NCI-H2029 treated with DMSO at 0.1 percent for 48 hours (cell line): ENCODE measurements around the gene HTT.
A peak's percentile ranks its signal among the peaks of the same experiment; 100 is the strongest.
"Not testable (repeated sequence)": the region's sequence is repeated elsewhere in the genome, so short reads cannot be mapped to it uniquely, and the experiment has no call there.

ENCODE experiments used
- DNase-seq: peaks from one replicate; lab custom pipeline; 2025; lab: John Stamatoyannopoulos, UW

The HTT gene

DNA sequence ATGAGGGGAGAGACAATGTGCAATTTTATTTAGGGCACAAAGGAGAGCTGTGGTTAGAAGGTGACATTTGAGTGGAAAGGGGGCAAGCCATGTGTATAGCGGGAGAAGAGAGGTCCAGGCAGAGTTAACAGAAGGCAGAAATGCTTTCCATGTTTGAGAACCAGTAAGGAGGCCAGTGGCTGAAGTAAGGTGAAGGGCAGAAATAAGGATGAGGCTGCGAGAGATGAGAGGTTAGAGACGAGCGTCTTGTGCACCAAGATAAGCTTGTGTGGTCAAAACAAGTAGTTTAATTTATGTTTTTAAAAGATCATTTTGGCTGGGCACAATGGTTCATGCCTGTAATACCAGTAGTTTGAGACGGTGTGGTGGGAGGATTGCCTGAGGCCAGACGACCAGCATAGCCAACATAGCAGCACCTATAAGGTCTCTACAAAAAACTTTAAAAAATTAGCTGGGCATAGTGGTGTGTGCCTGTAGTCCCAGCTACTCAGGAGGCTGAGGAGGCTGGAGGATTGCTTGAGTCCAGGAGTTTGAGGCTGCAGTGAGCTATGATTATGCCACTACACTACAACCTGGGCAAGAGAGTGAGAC, 8.5 kb downstream of the HTT start:
- DNase-seq, result no peak

DNA sequence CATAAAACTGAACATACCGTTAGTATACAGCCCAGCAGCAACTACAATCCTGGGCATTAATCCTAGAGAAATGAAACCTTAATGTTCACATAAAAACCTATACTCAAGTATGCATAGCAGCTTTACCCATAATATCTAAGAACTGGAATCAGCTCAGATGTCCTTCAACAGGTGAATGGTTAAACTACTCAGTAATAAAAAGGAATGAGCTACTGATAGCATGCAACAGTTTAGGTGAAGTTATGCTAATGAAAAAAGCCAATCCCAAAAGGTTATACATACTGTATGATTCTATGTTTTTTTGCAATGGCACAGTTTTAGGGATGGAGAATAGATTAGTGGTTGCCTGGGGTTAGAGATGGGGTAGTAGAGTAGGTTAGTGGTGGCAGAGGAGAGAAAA, 9.3 kb downstream of the HTT start:
- DNase-seq, result no peak

DNA sequence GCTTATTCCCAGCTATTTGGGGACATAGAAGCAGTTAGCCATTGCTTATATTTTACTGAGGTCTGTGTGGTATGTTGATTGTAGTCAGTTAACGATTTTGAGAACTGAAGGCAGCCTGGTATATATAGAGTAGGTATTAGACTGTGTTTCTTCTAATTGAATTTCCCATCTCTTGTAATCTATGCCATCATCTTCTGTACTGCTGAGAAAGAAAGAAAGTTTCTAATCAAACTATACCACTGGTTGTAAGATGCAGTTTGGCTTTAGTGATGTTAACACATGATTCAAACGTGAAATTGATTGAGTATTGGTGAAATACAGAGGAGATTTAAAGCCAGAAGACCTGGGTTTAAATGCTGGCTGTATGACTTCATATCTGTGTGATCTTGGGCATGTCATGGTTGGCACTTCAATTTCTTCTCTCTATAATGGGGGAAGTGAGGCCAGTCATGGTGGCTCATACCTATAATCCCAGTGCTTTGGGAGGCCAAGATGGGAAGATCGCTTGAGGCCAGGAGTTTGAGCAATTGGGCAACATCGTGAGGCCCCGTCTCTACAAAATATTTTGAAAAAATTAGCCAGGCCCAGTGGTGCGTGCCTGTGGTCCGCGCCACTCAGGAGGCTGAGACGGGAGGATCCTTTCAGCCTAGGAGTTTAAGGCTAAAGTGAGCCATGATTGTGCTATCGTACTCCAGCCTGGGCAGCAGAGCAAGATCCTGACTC, 11.6 kb downstream of the HTT start:
- no peak for DNase-seq

DNA sequence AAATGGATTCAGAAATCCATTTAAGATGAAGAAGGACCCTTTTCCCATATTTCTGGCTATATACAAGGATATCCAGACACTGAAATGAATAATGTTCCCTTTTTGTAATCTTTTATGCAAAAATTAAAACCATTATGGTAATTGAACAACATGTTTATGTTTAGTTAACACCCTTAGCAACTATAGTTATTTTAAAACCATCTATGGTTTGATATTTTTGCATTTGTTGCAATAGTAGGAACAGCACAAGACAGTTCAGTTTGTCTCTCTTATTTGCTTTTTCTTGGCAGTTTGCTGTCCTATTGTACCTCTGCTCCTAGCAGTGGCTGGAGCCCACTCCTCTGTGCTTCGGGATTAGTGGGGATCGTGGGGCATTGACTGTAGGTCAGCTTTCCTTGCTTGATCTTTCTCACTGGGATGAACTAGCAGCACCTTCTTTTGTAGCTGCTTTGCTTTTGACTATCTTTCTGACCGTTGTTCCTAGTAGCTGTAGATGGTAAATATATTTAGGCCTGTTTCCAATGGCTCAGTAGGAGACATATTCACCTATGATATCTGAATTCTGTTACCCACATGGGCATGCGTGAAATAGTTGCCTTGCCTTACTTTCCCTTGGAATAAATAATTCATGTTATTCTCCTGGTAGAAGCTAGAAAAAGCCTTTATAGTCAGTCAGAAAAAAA, 12.8 kb downstream of the HTT start:
- no peak for DNase-seq

DNA sequence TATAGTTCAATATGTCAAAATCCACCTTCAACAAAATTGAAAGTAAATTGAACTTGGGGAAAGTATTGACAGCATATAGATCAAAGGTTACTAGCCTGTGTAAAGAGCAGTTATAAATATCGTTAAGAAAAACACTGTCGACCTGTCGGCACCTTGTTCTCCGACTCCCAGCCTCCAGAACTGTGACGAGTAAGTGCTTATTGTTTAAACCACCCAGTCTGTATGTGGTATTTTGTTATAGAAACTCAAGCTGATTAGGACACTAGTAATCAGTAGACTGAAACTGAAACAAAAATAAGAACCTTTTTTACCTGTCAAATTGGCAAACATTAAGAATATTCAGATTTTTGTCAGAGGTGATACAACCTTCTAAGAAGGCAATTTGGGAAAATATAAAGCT, 17.0 kb downstream of the HTT start:
- no peak for DNase-seq

DNA sequence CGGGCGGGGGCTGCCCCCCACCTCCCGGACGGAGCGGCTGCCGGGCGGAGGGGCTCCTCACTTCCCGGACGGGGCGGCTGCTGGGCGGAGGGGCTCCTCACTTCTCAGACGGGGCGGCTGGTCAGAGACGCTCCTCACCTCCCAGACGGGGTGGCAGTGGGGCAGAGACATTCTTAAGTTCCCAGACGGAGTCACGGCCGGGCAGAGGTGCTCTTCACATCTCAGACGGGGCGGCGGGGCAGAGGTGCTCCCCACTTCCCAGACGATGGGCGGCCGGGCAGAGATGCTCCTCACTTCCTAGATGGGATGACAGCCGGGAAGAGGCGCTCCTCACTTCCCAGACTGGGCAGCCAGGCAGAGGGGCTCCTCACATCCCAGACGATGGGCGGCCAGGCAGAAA, 20.2 kb downstream of the HTT start:
- DNase-seq, result not testable (repeated sequence)

DNA sequence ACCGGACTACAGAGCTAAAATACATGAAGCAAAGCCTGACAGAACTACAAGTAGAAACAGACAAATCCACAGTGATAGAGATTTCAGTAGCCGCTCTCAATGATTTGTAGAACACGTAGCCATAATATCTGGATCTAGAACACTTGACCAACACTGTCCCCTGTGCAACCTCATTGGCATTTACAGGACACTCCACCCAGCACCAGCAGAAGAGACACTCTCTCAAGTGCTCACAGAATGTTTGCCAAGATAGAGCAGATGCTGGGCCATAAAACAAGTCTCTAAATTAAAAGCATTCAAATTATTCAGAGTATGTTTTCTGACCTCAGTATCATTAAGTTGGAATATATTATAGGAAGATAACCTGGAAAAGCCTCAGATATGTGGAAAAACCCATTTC, 21.7 kb downstream of the HTT start:
- no peak for DNase-seq

DNA sequence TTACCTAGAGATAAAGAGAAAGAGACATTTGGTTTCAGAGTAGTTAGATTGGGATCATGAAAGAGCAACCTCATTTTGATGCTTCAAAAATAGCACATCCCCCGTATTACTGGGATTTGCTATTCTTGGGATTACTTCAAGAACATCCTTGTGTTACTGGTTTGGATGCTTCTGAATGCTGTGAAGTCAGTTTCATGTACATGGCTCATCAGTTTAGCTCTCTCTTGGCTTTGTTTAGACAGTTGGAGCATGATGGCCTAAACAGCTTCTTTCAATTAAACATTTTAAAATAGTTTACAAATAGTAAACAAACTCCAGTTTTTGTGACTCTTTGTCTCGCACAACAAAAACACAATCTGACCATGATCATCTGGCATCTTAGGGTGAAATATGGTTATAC, 23.9 kb downstream of the HTT start:
- no peak for DNase-seq

DNA sequence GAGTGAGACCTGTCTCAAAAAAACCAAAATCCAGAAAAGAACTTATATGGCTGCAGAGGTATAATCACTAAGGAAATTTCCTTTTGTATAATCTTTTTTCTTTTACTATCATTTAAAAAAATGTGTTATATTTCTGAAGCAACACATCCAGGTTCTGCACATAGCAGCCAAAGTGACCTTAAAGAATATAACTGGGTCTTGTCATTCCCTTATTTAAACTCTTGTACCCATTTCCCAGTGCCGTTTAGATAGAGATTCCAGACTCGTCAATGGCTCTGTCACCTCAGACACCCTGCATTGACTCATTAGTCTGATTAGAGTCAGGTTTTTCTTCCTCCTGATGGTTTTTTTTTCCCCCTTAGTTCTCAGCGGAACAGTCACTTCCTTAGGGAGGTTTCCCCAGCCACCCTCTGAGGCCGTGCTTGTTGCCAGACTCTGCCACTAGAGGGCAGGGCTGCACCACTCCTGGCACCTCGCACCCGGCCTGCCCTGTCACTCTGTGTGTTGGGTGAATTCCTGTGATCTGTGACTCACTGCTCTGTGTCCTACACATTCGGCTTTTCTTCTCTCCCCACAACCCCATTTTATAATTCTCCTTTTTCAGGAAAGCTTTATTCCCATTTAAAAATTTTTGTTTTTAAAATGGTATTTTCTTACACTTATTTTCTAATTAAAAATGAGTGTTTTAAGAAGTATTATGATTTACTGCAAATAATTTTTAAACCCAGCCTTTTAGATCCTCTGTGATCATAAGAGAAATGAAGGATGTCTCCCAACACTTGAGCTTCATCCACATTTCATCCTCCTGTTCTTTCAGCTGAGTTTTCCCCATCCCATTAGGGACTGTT, 32.1 kb downstream of the HTT start:
- DNase-seq, result peak; percentile 36

DNA sequence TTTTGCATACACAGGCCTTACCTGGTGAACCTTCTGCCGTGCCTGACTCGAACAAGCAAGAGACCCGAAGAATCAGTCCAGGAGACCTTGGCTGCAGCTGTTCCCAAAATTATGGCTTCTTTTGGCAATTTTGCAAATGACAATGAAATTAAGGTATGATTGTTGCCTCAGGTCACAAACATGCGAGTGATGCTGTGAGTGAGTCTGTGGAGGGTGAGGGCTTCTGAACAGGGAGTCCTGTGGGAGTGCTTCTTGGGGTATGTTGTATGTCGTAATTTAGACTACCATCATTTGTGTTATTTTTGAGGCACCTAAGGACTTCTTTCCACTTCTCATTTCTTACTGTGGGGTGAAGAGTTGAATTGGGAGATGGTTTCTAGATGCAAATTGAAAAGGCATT, 32.8 kb downstream of the HTT start:
- no peak for DNase-seq

DNA sequence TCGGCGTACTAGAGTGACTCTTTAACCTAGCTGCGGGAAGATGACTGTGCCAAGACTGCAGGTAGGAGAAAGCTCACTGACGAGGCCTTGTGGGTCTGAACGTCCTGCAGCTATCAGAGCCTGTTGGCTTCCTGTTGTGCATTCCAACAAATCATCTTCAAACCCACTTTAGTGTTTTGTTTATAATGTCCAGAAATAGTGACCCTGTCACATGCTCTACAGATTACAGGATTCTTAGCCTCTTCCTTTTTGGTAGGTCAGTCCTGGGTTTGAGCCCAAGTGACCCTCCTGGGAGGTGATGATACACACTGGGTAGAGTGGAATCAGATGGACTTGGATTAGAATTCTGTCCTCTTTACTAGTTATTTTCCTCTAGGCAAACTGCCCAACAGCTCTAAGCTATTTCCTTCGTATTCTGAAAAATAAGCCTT, 33.2 kb downstream of the HTT start:
- no peak for DNase-seq

DNA sequence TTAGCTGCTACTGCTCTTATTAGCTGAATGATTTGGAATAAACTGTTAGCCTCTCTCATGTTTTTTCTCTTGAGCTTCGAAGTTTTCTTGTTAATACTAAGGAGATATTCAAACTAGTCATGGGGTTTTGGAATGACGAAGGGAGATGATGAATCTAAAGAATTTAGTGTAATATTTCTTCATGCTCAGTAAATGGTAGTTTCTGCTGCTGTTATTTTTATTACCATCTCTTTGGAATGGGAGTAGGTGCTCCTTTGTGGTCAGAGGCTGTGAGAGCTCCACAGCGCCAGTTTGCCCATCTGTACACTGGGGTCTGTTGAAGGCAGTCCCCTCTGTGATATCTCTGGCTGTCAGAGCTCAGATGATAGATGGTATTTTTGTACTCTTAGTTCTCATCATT, 33.7 kb downstream of the HTT start:
- no peak for DNase-seq

DNA sequence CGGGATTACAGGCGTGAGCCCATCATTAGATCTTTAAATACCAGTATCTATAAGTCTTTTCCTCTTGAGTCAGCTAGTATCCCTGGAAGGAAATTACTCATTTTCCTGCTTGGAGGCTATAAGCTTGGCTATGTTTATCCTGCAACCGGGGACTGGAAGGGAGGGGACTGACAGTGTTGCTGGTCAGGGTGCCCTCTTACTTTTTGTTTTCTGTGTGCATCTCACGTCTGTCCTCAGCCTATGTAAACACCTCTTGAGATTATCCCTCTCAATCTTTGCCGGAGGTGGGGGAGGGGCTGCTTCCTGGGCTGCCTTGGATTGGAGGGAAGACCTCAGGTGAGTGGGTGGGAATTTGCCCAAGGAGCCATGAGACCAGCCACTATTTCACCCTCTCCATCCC, 37.0 kb downstream of the HTT start:
- DNase-seq, result peak; percentile 43

DNA sequence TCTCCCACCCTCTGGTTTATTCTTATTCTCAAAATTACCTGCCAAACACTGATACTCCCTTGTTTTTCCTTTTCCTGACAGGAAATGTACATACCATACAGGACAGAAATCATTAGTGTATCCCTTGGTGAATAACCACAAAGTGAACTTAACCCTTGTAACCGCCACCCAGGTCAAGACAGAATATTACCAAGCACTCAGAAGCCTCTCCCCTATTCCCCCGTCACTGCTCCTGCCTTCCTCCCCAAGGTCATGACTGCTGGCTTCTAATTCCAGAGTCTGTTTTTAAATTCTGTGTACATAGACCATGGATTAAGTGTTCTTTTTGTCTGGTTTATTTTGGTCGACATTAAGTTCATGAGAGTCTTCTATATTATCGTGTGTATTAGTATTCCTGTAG, 37.7 kb downstream of the HTT start:
- no peak for DNase-seq

DNA sequence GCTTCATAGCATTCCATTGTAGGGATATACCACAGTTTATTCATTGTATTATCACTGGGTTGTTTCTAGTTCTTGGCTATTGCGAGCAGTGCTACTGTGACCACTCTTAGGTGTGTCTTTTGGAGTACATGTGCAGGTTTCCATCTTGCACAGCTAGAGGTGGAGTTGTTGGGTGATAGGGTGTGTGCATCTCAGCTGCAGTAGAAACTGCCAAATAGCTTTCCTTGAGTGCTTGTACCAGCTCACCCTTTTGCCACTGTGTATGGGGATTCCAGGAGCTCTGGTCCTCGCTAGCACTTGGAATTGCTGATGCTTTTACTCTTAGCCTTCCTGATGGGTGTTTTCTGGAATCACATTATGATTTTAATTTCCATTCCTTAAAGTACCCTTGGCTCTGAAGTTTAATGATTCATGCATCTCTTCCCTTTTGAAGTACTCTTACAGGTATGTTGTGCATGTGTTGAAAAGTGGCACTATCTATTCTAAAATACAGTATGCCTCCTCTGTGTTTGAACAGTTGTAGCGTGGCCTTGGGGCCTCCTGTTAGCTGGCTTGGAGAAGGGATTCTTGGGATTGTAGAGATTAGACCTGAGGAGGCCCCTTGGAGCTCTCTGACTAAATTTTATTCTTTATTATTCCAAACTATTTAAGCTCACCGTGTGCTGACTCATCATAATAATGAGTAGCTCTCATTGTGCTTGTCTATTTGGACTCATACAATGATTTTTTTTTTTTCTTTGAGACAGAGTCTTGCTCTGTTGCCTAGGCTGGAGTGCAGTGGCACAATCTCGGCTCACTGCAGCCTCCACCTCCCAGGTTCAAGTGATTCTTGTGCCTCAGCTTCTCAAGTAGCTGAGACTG, 38.4 kb downstream of the HTT start:
- DNase-seq, result no peak

DNA sequence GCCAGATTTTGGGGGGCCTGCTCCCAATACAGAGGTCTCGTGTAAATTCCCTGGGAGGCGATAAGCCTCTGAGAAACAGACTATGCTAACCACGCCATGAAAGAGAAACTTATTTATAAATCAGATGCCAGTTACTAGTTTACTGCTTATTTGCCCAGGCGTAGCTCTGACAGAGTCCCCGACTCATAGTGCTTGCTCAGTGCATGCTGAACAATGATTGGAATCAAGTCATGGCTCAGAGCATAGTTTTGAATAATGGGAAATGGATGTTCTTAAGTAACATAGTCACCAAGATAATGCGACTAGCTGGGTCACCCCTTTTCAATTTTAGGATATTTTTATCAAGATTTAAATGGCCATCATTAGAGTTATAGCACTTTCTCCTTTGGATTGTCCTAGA, 39.9 kb downstream of the HTT start:
- no peak for DNase-seq

DNA sequence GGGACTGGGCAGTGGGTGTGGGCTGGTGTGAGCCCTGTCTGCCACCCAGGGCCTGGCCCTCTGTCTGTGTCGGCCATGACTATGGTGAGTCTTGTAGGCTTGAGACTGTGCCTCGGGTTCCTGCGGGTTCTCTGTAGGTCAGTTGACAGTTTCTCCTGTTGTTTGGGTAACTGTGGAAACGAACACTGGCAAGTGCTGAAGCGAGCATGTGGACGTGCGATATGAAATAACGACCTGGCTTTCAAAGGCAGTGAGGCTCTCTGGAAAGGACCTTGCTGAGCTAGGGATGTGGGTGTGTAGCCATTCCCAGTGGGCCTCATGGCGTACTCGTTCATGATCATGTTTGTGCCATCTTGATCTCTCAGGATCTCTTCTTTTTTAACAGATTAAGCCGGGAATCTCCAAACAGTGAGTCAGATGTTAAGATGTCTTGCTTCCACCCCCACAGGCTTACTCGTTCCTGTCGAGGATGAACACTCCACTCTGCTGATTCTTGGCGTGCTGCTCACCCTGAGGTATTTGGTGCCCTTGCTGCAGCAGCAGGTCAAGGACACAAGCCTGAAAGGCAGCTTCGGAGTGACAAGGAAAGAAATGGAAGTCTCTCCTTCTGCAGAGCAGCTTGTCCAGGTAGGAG, 41.3 kb downstream of the HTT start:
- no peak for DNase-seq

DNA sequence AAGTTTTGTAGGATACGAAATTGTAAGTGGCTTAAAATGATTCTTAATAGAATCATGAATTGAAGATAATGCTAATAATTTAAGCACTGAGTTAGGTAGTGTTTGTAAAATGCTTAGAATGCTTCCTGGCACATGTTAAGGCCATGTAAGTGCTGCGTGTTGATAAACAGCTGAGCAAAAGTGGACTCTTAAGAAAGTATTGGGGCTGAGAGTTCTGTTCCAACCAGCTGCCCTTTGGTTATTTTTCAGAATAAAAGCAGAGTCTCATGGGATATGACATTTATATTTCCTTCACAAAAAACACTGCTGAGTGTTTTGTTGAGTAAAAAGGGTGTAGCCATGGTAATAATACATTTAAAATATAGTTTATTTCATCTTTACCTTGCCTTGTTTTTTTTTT, 42.5 kb downstream of the HTT start:
- no peak for DNase-seq

DNA sequence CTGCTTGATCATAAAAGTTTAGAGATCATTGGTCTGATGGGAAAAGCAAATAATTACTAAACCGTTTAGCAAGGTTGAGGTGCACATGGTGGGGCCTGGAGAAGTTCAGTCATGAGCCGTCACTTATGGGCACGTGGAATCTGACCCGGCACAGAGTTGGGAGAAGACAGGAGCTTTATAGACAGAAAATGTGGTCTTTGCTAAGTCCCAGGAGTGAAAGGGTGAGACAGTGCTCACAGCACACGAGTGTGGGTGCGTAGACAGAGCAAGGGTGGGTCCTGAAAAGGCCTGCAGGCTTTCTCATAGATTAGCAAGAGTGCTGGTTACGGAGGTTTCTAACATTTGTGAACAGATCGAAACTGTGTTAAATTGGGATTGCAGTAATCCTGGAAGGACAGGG, 43.8 kb downstream of the HTT start:
- DNase-seq, result no peak

DNA sequence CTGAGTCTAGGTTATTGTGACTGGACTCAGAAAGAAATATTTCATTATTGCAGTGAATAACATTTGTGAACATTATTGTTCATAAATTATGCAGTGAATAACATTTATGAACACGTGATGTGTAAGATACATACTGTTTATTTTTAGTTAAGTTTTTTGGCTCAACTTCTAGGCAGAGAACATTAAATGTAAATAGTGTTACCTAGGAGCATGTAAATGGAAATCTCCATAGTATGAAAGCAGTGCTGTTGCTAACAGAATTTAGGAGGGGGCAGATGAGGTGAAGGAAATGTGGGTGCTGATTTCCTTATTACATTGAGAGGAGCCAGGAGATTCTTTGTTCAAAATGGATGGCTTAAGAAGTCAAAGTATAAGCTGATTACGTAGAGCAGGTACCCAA, 45.0 kb downstream of the HTT start:
- no peak for DNase-seq

DNA sequence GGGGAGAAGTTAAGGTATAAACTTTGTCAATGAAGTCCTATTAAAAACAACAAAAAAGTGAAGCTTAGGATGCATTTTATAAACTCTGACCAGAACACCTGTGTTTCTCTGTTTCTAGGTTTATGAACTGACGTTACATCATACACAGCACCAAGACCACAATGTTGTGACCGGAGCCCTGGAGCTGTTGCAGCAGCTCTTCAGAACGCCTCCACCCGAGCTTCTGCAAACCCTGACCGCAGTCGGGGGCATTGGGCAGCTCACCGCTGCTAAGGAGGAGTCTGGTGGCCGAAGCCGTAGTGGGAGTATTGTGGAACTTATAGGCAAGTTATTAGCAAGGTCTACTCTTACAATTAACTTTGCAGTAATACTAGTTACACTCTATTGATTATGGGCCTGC, 46.6 kb downstream of the HTT start:
- no peak for DNase-seq
